Prostate gland (tissue), 2 donors: ENCODE data around the gene KCNK5.

Experiments
- POLR2A ChIP-seq: fragments of 450-650 bp; IDR thresholded peaks from one replicate; pipeline ENCODE4 v1.6.1; 2016; ENCODE audit warnings: antibody characterized with exemption, mild to moderate bottlenecking
- TF ChIP-seq, protein P1 (sequence below), 4 experiments: fragments of 200-600 bp in 2 of 4; fragments of 450-650 bp in 2 of 4; sonication (generic) in 2 of 4; IDR thresholded peaks; 1 replicate in 3 of 4; 2 replicates in 1 of 4; pipeline ENCODE4 v1.5.1; 2016 to 2019; ENCODE audit warnings: antibody characterized with exemption in 4 of 4, mild to moderate bottlenecking in 2 of 4, moderate library complexity in 2 of 4

DNA sequence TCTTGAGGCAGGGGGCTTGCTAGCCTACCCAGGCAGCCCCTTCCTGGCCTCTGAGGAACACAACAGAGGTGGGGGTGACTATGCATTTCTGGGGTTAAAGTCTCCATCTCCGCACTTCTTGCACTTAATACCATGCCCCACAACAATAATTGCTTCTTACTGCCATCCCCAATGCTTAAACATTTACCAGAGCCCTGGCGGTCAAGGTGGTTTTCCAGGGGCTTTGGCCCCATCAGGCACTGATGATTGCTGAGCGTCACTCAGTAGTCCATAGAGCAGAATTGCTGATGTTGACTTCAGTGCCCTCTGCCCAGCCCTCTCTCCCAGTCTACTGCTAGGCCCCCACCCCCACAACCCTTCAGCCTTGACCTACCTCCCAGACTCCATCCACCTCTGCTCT lies 32.5 kb upstream of the KCNK5 start:
- TF ChIP-seq, protein P1, sequence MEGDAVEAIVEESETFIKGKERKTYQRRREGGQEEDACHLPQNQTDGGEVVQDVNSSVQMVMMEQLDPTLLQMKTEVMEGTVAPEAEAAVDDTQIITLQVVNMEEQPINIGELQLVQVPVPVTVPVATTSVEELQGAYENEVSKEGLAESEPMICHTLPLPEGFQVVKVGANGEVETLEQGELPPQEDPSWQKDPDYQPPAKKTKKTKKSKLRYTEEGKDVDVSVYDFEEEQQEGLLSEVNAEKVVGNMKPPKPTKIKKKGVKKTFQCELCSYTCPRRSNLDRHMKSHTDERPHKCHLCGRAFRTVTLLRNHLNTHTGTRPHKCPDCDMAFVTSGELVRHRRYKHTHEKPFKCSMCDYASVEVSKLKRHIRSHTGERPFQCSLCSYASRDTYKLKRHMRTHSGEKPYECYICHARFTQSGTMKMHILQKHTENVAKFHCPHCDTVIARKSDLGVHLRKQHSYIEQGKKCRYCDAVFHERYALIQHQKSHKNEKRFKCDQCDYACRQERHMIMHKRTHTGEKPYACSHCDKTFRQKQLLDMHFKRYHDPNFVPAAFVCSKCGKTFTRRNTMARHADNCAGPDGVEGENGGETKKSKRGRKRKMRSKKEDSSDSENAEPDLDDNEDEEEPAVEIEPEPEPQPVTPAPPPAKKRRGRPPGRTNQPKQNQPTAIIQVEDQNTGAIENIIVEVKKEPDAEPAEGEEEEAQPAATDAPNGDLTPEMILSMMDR (IDR thresholded peaks at IDR 0.05), result no peak
- no peak for TF ChIP-seq POLR2A
